Measurements from ENCODE around the gene PLCB1.

- TF ChIP-seq CTCF (IDR thresholded peaks at IDR 0.05) (no peak), POLR2A (IDR thresholded peaks at IDR 0.05) (no peak)
Observed at GRCh38 chr20:8331740-8332412, 199.8 kb downstream of the PLCB1 start.

Data from uterus (tissue), 2 donors.